T-cell (primary cell): Measurements from ENCODE around the gene VEGFB. TPM values are rescaled to one million over a fixed set of nuclear protein-coding genes. Genes with fewer than 3 reads are reported as not detected.

Source experiments
- ATAC-seq, 4 experiments: fragments of 200-7000 bp in 3 of 4; fragments of 150-1000 bp in 1 of 4; cut with Tn5 transposase; replicated peaks in 1 of 4; 1 replicate in 3 of 4; 2 replicates in 1 of 4; pipeline ENCODE4 v1.10.0; 2021; ENCODE audit warnings: moderate library complexity in 3 of 4, mild to moderate bottlenecking in 2 of 4, moderate number of reproducible peaks in 1 of 4
- CTCF ChIA-PET, 2 donors: fragments of 300-600 bp; sonication (Branson Sonifier 250); formaldehyde crosslinking; loops; one replicate each; lab custom pipeline; 2022; ENCODE audit warnings: antibody characterized with exemption in 2 of 2; lab: Charles Lee
- POLR2A ChIA-PET, 2 donors: fragments of 300-600 bp; sonication (Branson Sonifier 250); formaldehyde crosslinking; loops; one replicate each; lab custom pipeline; 2022; ENCODE audit warnings: antibody characterized with exemption in 2 of 2; lab: Charles Lee
- DNase-seq, 35 experiments: peaks; one replicate each; pipeline versions ENCODE4 v3.0.0 to v3.0.0-alpha.2; 2013 to 2023
- H3K27ac ChIP-seq: one replicate; pipeline ENCODE4 v1.5.1; 2013; ENCODE audit warnings: low read length
- H3K27me3 ChIP-seq, 2 experiments: replicated peaks in 1 of 2; 1 replicate in 1 of 2; 2 replicates in 1 of 2; pipeline versions ENCODE4 v1.6.1 to v1.7.0; 2013; ENCODE audit warnings: low read length in 1 of 2, mixed read lengths in 1 of 2; ENCODE audit not compliant: control insufficient read depth in 2 of 2, insufficient read depth in 2 of 2; ENCODE audit errors: extremely low read depth in 1 of 2
- H3K36me3 ChIP-seq, 2 donors: 1 replicate in 1 of 2; 2 replicates in 1 of 2; pipeline versions ENCODE4 v1.6.1 to v1.7.0; 2013; ENCODE audit warnings: low read length in 1 of 2; ENCODE audit not compliant: control insufficient read depth in 2 of 2, insufficient read depth in 1 of 2; ENCODE audit errors: extremely low read depth in 1 of 2
- H3K4me1 ChIP-seq, 2 experiments: 1 replicate in 1 of 2; 2 replicates in 1 of 2; pipeline versions ENCODE4 v1.6.1 to v1.7.0; 2013; ENCODE audit warnings: low read length in 2 of 2, mixed read lengths in 1 of 2; ENCODE audit not compliant: insufficient read depth in 2 of 2, control insufficient read depth in 1 of 2; ENCODE audit errors: extremely low read depth in 1 of 2
- H3K4me3 ChIP-seq, 2 donors: 1 replicate in 1 of 2; 2 replicates in 1 of 2; pipeline versions ENCODE4 v1.5.1 to v1.7.0; 2013; ENCODE audit warnings: mild to moderate bottlenecking in 2 of 2, low read length in 1 of 2, moderate library complexity in 1 of 2; ENCODE audit not compliant: control insufficient read depth in 1 of 2; ENCODE audit errors: extremely low read depth in 1 of 2
- H3K9me3 ChIP-seq: 2 replicates; pipeline ENCODE4 v1.7.0; 2013
- H3K27ac Mint-ChIP-seq, 2 donors: one replicate each; pipeline ENCODE4 v1.8.0; 2020 to 2021; ENCODE audit warnings: mild to moderate bottlenecking in 2 of 2, mixed read lengths in 2 of 2
- H3K27me3 Mint-ChIP-seq, 2 donors: one replicate each; pipeline ENCODE4 v1.8.0; 2021 to 2022; ENCODE audit warnings: mixed read lengths in 2 of 2
- H3K36me3 Mint-ChIP-seq: one replicate; pipeline ENCODE4 v1.8.0; 2021; ENCODE audit warnings: mixed read lengths
- H3K4me1 Mint-ChIP-seq, 3 donors: one replicate each; pipeline ENCODE4 v1.8.0; 2020 to 2022; ENCODE audit warnings: mixed read lengths in 3 of 3, mild to moderate bottlenecking in 1 of 3
- H3K4me3 Mint-ChIP-seq, 3 donors: one replicate each; pipeline ENCODE4 v1.8.0; 2020 to 2022; ENCODE audit warnings: mild to moderate bottlenecking in 3 of 3, mixed read lengths in 3 of 3, moderate library complexity in 3 of 3
- H3K9me3 Mint-ChIP-seq, 3 donors: one replicate each; pipeline ENCODE4 v1.8.0; 2020 to 2022; ENCODE audit warnings: mixed read lengths in 3 of 3
- WGBS: methylation state at CpG from one replicate; pipeline ENCODE4 v1.1.5; 2013; ENCODE audit warnings: missing lambda C conversion rate; ENCODE audit not compliant: insufficient coverage; 5-methylcytosine and 5-hydroxymethylcytosine counted together
- total RNA-seq, 35 experiments: library from RNA in 6 of 35; stranded (reverse) in 6 of 35; fragments of 120-200 nt in 1 of 35; gene quantifications; one replicate each; pipeline versions ENCODE4 v1.2.1 to v1.2.4 and lab custom pipeline; 2013 to 2026

The VEGFB gene
- total RNA-seq, 5 donors from 2014 or later (not counting 1 experiment from before 2014, with no cell fraction given): 47.9 to 80.7 (median 76.0) TPM

- peak overlapping the region; percentile 29 to 70 for H3K27ac Mint-ChIP-seq
- Histone ChIP-seq H3K27me3 (no peaks in the 10 kb centered on the region), H3K9me3 (no peaks in the 10 kb centered on the region), H3K4me1 (peaks cover 0 to 14% of the 10 kb centered on the region in 2 experiments), H3K4me3 (no peak overlapping the region), H3K27ac (no peak overlapping the region), H3K36me3 (peaks cover 17 to 66% of the 10 kb centered on the region in 2 donors)
- ATAC-seq: no peak
- CTCF ChIA-PET: no interaction called here
- peaks cover 0 to 9% (median 3%) of the 10 kb centered on the region in 3 donors for H3K4me1 Mint-ChIP-seq
- DNase-seq: no peak
- no peak overlapping the region for H3K4me3 Mint-ChIP-seq
- no peaks in the 10 kb centered on the region for H3K27me3 Mint-ChIP-seq
- H3K9me3 Mint-ChIP-seq: no peaks in the 10 kb centered on the region
- 93% methylated on average over 4 of the region's 11 CpGs for WGBS
- POLR2A ChIA-PET: interaction anchor here (0.5 kb wide), 2 partner anchors 8 to 11 kb away, joined by 4 to 6 read pairs; no protein-coding TSS in a partner anchor
- peaks cover 17% of the 10 kb centered on the region for H3K36me3 Mint-ChIP-seq
Observed at GRCh38 chr11:64218628-64219353, 15.6 kb upstream of the VEGFB start.

- Histone ChIP-seq H3K4me1 (peaks cover 0 to 18% of the 10 kb centered on the region in 2 experiments), H3K36me3 (peaks cover 13 to 66% of the 10 kb centered on the region in 2 donors), H3K4me3 (no peak overlapping the region), H3K27ac (no peak overlapping the region), H3K9me3 (no peaks in the 10 kb centered on the region), H3K27me3 (no peaks in the 10 kb centered on the region)
- ATAC-seq: no peak
- H3K27me3 Mint-ChIP-seq: no peaks in the 10 kb centered on the region
- ChIA-PET POLR2A (no interaction called here), CTCF (no interaction called here)
- 100% methylated on average over 1 of the region's 7 CpGs for WGBS
- H3K4me3 Mint-ChIP-seq: no peak overlapping the region
- no peaks in the 10 kb centered on the region for H3K9me3 Mint-ChIP-seq
- H3K4me1 Mint-ChIP-seq: peaks cover 0 to 11% (median 0%) of the 10 kb centered on the region in 3 donors
- peaks cover 15% of the 10 kb centered on the region for H3K36me3 Mint-ChIP-seq
- H3K27ac Mint-ChIP-seq: peak overlapping the region in 1 of 2 donors; percentile 11
- no peak for DNase-seq
Observed at GRCh38 chr11:64219354-64219684, 15.1 kb upstream of the VEGFB start.

GRCh38 chr11:64219755-64220154 is 14.6 kb upstream of the VEGFB start:
- Histone ChIP-seq H3K27me3 (no peaks in the 10 kb centered on the region), H3K4me3 (no peak overlapping the region), H3K9me3 (no peaks in the 10 kb centered on the region), H3K4me1 (peaks cover 0 to 23% of the 10 kb centered on the region in 2 experiments), H3K27ac (no peak overlapping the region), H3K36me3 (peaks cover 13 to 66% of the 10 kb centered on the region in 2 donors)
- peak overlapping the region in 1 of 2 donors; percentile 11 for H3K27ac Mint-ChIP-seq
- WGBS: 100% methylated on average over 2 of the region's 10 CpGs
- ChIA-PET CTCF (no interaction called here), POLR2A (no interaction called here)
- H3K4me3 Mint-ChIP-seq: no peak overlapping the region
- peaks cover 0 to 12% (median under 1%) of the 10 kb centered on the region in 3 donors for H3K4me1 Mint-ChIP-seq
- peaks cover 15% of the 10 kb centered on the region for H3K36me3 Mint-ChIP-seq
- H3K9me3 Mint-ChIP-seq: no peaks in the 10 kb centered on the region
- DNase-seq (no peak), ATAC-seq (no peak)
- H3K27me3 Mint-ChIP-seq: no peaks in the 10 kb centered on the region

GRCh38 chr11:64220271-64220670 is 14.1 kb upstream of the VEGFB start:
- Mint-ChIP-seq H3K36me3 (peaks cover 10% of the 10 kb centered on the region), H3K27ac (no peak overlapping the region), H3K9me3 (no peaks in the 10 kb centered on the region), H3K4me1 (peaks cover 4 to 15% (median 6%) of the 10 kb centered on the region in 3 donors), H3K4me3 (no peak overlapping the region), H3K27me3 (no peaks in the 10 kb centered on the region)
- ATAC-seq (no peak), DNase-seq (no peak)
- Histone ChIP-seq H3K27ac (no peak overlapping the region), H3K36me3 (peaks cover 13 to 62% of the 10 kb centered on the region in 2 donors), H3K4me3 (no peak overlapping the region), H3K9me3 (no peaks in the 10 kb centered on the region), H3K4me1 (peaks cover 0 to 28% of the 10 kb centered on the region in 2 experiments), H3K27me3 (no peaks in the 10 kb centered on the region)
- POLR2A ChIA-PET: interaction anchor here in 1 of 2 donors (0.6 kb wide), 1 partner anchor 63 kb away, joined by 3 read pairs; no protein-coding TSS in a partner anchor
- CTCF ChIA-PET: no interaction called here
- 96% methylated on average over 17 of the region's 17 CpGs for WGBS

GRCh38 chr11:64220798-64221197 is 13.6 kb upstream of the VEGFB start:
- peaks cover 9% of the 10 kb centered on the region for H3K36me3 Mint-ChIP-seq
- Histone ChIP-seq H3K27ac (no peak overlapping the region), H3K9me3 (no peaks in the 10 kb centered on the region), H3K27me3 (no peaks in the 10 kb centered on the region), H3K4me1 (peaks cover 0 to 33% of the 10 kb centered on the region in 2 experiments), H3K4me3 (no peak overlapping the region), H3K36me3 (peaks cover 13 to 58% of the 10 kb centered on the region in 2 donors)
- DNase-seq (no peak), ATAC-seq (no peak)
- WGBS: 96% methylated on average over 13 of the region's 14 CpGs
- CTCF ChIA-PET: no interaction called here
- no peak overlapping the region for H3K4me3 Mint-ChIP-seq
- POLR2A ChIA-PET: interaction anchor here in 1 of 2 donors (0.6 kb wide), 1 partner anchor 62 kb away, joined by 3 read pairs; no protein-coding TSS in a partner anchor
- no peaks in the 10 kb centered on the region for H3K27me3 Mint-ChIP-seq
- no peak overlapping the region for H3K27ac Mint-ChIP-seq
- H3K4me1 Mint-ChIP-seq: peaks cover 7 to 19% (median 9%) of the 10 kb centered on the region in 3 donors
- H3K9me3 Mint-ChIP-seq: no peaks in the 10 kb centered on the region

- Histone ChIP-seq H3K27ac (no peak overlapping the region), H3K9me3 (no peaks in the 10 kb centered on the region), H3K36me3 (peaks cover 13 to 49% of the 10 kb centered on the region in 2 donors), H3K4me1 (peaks cover 7 to 47% of the 10 kb centered on the region in 2 experiments), H3K4me3 (no peak overlapping the region), H3K27me3 (no peaks in the 10 kb centered on the region)
- no peak for DNase-seq
- peaks cover 9% of the 10 kb centered on the region for H3K36me3 Mint-ChIP-seq
- peak overlapping the region in 1 of 2 donors; percentile 34 for H3K27ac Mint-ChIP-seq
- H3K27me3 Mint-ChIP-seq: no peaks in the 10 kb centered on the region
- no peak for ATAC-seq
- no peaks in the 10 kb centered on the region for H3K9me3 Mint-ChIP-seq
- CTCF ChIA-PET: interaction anchor here in 1 of 2 donors (1.0 kb wide), 1 partner anchor 16 kb away, joined by 3 read pairs; the partner anchor contains the start of gene FERMT3
- POLR2A ChIA-PET: no interaction called here
- H3K4me1 Mint-ChIP-seq: peaks cover 16 to 27% (median 18%) of the 10 kb centered on the region in 3 donors
- 90% methylated on average over 7 of the region's 9 CpGs for WGBS
- no peak overlapping the region for H3K4me3 Mint-ChIP-seq
Observed at GRCh38 chr11:64222651-64223000, 11.8 kb upstream of the VEGFB start.
